Fibroblast of villous mesenchyme (primary cell): ENCODE data around the gene ZGLP1. TPM values are rescaled to one million over a fixed set of nuclear protein-coding genes. Genes with fewer than 3 reads are reported as not detected.

Experiments
- DNase-seq: peaks from one replicate; pipeline ENCODE4 v3.0.0-alpha.2; 2010; ENCODE audit warnings: low read depth
- H3K4me3 ChIP-seq: 2 replicates; pipeline ENCODE4 v1.5.1; 2011; ENCODE audit warnings: low read depth, mild to moderate bottlenecking, low read length
- CTCF ChIP-seq: IDR thresholded peaks from 2 replicates; pipeline ENCODE4 v1.5.1; 2012; ENCODE audit warnings: low read depth, mild to moderate bottlenecking, low read length; ENCODE audit not compliant: insufficient read depth
- total RNA-seq: library from RNA; depleted of rRNA; stranded (reverse); fragments of >200 nt; gene quantifications from 2 replicates; pipeline ENCODE4 v1.2.3, GENCODE V29; 2012

ZGLP1 gene
- total RNA-seq, 1 donor: 0.43 TPM

GRCh38 chr19:10325732-10326131, 16.1 kb upstream of the ZGLP1 start:
- DNase-seq: no peak
- no peak for TF ChIP-seq CTCF
- no peak overlapping the region for H3K4me3 ChIP-seq

- DNase-seq: no peak
- TF ChIP-seq CTCF: no peak
These were observed 12.5 kb upstream of the ZGLP1 start for GRCh38 chr19:10321874-10322835.

GRCh38 chr19:10321417-10321797, 11.8 kb upstream of the ZGLP1 start:
- no peak overlapping the region for H3K4me3 ChIP-seq
- TF ChIP-seq CTCF: no peak
- no peak for DNase-seq

More at GRCh38 chr19:10321874-10322835, 12.5 kb upstream of the ZGLP1 start:
- H3K4me3 ChIP-seq: no peak overlapping the region

GRCh38 chr19:10320602-10321416, 11.2 kb upstream of the ZGLP1 start:
- DNase-seq: no peak
- H3K4me3 ChIP-seq: no peak overlapping the region
- TF ChIP-seq CTCF: no peak

- no peak for TF ChIP-seq CTCF
- DNase-seq: no peak
- no peak overlapping the region for H3K4me3 ChIP-seq
These were observed 9.4 kb upstream of the ZGLP1 start for GRCh38 chr19:10318807-10319682.

- no peak overlapping the region for H3K4me3 ChIP-seq
- no peak for TF ChIP-seq CTCF
- DNase-seq: no peak
These were observed 8.3 kb upstream of the ZGLP1 start for GRCh38 chr19:10317857-10318462.
